KMS-11 (cell line): ENCODE data around the gene EPAS1.

ENCODE experiments used
- H2AFZ ChIP-seq: fragments of 200-600 bp; sonication (generic); 2 replicates; pipeline ENCODE4 v1.6.1; 2016; ENCODE audit warnings: antibody characterized with exemption, mixed run types, low read depth
- H3K27ac ChIP-seq: fragments of 200-600 bp; sonication (generic); 2 replicates; pipeline ENCODE4 v1.6.1; 2016; ENCODE audit warnings: mild to moderate bottlenecking, mixed run types
- H3K27me3 ChIP-seq: fragments of 200-600 bp; sonication (generic); 2 replicates; pipeline ENCODE4 v1.6.1; 2017; ENCODE audit warnings: mild to moderate bottlenecking, low read depth, mixed run types, moderate library complexity; ENCODE audit not compliant: insufficient read depth
- H3K36me3 ChIP-seq: fragments of 200-600 bp; sonication (generic); 2 replicates; pipeline ENCODE4 v1.6.1; 2017; ENCODE audit warnings: mild to moderate bottlenecking, mixed run types; ENCODE audit not compliant: insufficient read depth
- H3K4me1 ChIP-seq: fragments of 200-600 bp; sonication (generic); 2 replicates; pipeline ENCODE4 v1.6.1; 2016; ENCODE audit warnings: mild to moderate bottlenecking, low read depth, mixed run types; ENCODE audit not compliant: poor library complexity, severe bottlenecking
- H3K4me2 ChIP-seq: fragments of 200-600 bp; sonication (generic); 2 replicates; pipeline ENCODE4 v1.7.0; 2016; ENCODE audit warnings: mild to moderate bottlenecking, mixed run types
- H3K4me3 ChIP-seq: fragments of 200-600 bp; sonication (generic); IDR thresholded peaks from 2 replicates; pipeline ENCODE4 v1.6.1; 2017; ENCODE audit warnings: low read depth, low read length, mixed read lengths; ENCODE audit not compliant: insufficient read depth
- H3K79me2 ChIP-seq: fragments of 200-600 bp; sonication (generic); 2 replicates; pipeline ENCODE4 v1.6.1; 2016; ENCODE audit warnings: low read depth, mixed run types; ENCODE audit not compliant: insufficient read depth
- H3K9ac ChIP-seq: fragments of 200-600 bp; sonication (generic); 2 replicates; pipeline ENCODE4 v1.6.1; 2016; ENCODE audit warnings: mild to moderate bottlenecking, mixed run types
- H4K20me1 ChIP-seq: fragments of 200-600 bp; sonication (generic); 2 replicates; pipeline ENCODE4 v1.6.1; 2016; ENCODE audit warnings: mild to moderate bottlenecking, mixed run types; ENCODE audit not compliant: insufficient read depth
- CTCF ChIP-seq: fragments of 200-600 bp; sonication (generic); conservative IDR thresholded peaks from 2 replicates; pipeline ENCODE4 v1.6.1; 2017; ENCODE audit warnings: low read depth, mild to moderate bottlenecking, antibody characterized with exemption, low read length, moderate library complexity, mixed read lengths

EPAS1 gene

GRCh38 chr2:46263347-46263746 is 33.9 kb upstream of the EPAS1 start:
- no peaks in the 10 kb centered on the region for H3K79me2 ChIP-seq
- no peaks in the 10 kb centered on the region for H4K20me1 ChIP-seq
- no peaks in the 10 kb centered on the region for H3K4me1 ChIP-seq
- no peak overlapping the region for H3K9ac ChIP-seq
- no peaks in the 10 kb centered on the region for H3K27me3 ChIP-seq
- H3K27ac ChIP-seq, result no peak overlapping the region
- no peaks in the 10 kb centered on the region for H3K36me3 ChIP-seq
- no peak overlapping the region for H3K4me3 ChIP-seq
- H3K4me2 ChIP-seq, result no peak overlapping the region
- H2AFZ ChIP-seq, result no peak overlapping the region
- TF ChIP-seq CTCF, result no peak

- Histone ChIP-seq H3K4me3 (no peak overlapping the region), H3K27me3 (no peaks in the 10 kb centered on the region), H3K9ac (no peak overlapping the region), H4K20me1 (no peaks in the 10 kb centered on the region), H2AFZ (no peak overlapping the region), H3K79me2 (no peaks in the 10 kb centered on the region), H3K27ac (no peak overlapping the region), H3K4me1 (no peaks in the 10 kb centered on the region), H3K4me2 (no peak overlapping the region), H3K36me3 (no peaks in the 10 kb centered on the region)
- no peak for TF ChIP-seq CTCF
Observed at GRCh38 chr2:46264447-46264846, 32.8 kb upstream of the EPAS1 start.

- no peak for TF ChIP-seq CTCF
Observed at GRCh38 chr2:46266134-46266533, 31.1 kb upstream of the EPAS1 start.

GRCh38 chr2:46267616-46268015 is 29.6 kb upstream of the EPAS1 start:
- no peaks in the 10 kb centered on the region for H3K4me1 ChIP-seq
- no peaks in the 10 kb centered on the region for H3K36me3 ChIP-seq
- no peak overlapping the region for H3K4me2 ChIP-seq
- no peaks in the 10 kb centered on the region for H4K20me1 ChIP-seq
- no peak overlapping the region for H3K27ac ChIP-seq
- TF ChIP-seq CTCF, result no peak
- no peaks in the 10 kb centered on the region for H3K79me2 ChIP-seq
- no peak overlapping the region for H3K9ac ChIP-seq
- no peak overlapping the region for H3K4me3 ChIP-seq
- no peaks in the 10 kb centered on the region for H3K27me3 ChIP-seq
- no peak overlapping the region for H2AFZ ChIP-seq

More at GRCh38 chr2:46266134-46266533, 31.1 kb upstream of the EPAS1 start:
- Histone ChIP-seq H3K27ac (no peak overlapping the region), H3K79me2 (no peaks in the 10 kb centered on the region), H4K20me1 (no peaks in the 10 kb centered on the region), H3K9ac (no peak overlapping the region), H2AFZ (no peak overlapping the region), H3K27me3 (no peaks in the 10 kb centered on the region), H3K36me3 (no peaks in the 10 kb centered on the region), H3K4me2 (no peak overlapping the region), H3K4me1 (no peaks in the 10 kb centered on the region), H3K4me3 (no peak overlapping the region)

- H3K27ac ChIP-seq, result no peak overlapping the region
- no peak overlapping the region for H3K4me2 ChIP-seq
- no peaks in the 10 kb centered on the region for H3K4me1 ChIP-seq
- H3K9ac ChIP-seq, result no peak overlapping the region
- no peaks in the 10 kb centered on the region for H4K20me1 ChIP-seq
- H3K27me3 ChIP-seq, result no peaks in the 10 kb centered on the region
- H3K79me2 ChIP-seq, result no peaks in the 10 kb centered on the region
- no peak for TF ChIP-seq CTCF
- no peak overlapping the region for H3K4me3 ChIP-seq
- no peaks in the 10 kb centered on the region for H3K36me3 ChIP-seq
- H2AFZ ChIP-seq, result no peak overlapping the region
Observed at GRCh38 chr2:46268196-46268595, 29.0 kb upstream of the EPAS1 start.
